Coronary artery (tissue), 2 donors: Measurements from ENCODE around the gene FLVCR2.
A peak's percentile ranks its signal among the peaks of the same experiment; 100 is the strongest.

Experiments used
- DNase-seq: peaks from one replicate; pipeline ENCODE4 v3.0.0-alpha.2; 2017; ENCODE audit warnings: low spot score
- H3K27ac ChIP-seq, 2 donors: fragments of 200-600 bp; sonication (generic); one replicate each; pipeline ENCODE4 v1.5.1; 2016 to 2019
- H3K4me3 ChIP-seq: fragments of 200-600 bp; sonication (generic); 2 replicates; pipeline ENCODE4 v1.5.1; 2016; ENCODE audit warnings: mild to moderate bottlenecking, moderate library complexity
- TF ChIP-seq, protein P1 (sequence below): fragments of 200-600 bp; sonication (generic); IDR thresholded peaks from one replicate; pipeline ENCODE4 v1.5.1; 2019; ENCODE audit warnings: antibody characterized with exemption

Gene FLVCR2

DNA sequence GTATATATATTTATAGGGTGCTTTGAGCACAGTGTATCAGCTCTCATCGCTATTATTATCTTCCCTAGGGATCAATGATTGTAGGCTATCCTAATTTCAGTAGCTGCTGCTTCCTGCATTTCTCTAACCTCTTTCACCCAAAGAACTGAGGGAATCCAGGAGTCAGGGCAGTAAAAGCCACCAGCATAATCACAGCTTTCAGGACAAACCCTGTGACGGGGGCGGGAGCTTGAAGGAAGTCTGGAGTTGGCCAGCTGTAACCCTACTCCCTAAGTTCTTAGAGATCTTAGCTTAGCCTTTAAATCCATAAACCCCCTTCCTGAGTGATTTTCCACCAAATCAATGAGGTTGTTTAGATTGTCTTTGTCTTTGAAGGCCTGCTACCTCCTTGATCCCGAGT, 33.7 kb downstream of the FLVCR2 start:
- TF ChIP-seq, protein P1, sequence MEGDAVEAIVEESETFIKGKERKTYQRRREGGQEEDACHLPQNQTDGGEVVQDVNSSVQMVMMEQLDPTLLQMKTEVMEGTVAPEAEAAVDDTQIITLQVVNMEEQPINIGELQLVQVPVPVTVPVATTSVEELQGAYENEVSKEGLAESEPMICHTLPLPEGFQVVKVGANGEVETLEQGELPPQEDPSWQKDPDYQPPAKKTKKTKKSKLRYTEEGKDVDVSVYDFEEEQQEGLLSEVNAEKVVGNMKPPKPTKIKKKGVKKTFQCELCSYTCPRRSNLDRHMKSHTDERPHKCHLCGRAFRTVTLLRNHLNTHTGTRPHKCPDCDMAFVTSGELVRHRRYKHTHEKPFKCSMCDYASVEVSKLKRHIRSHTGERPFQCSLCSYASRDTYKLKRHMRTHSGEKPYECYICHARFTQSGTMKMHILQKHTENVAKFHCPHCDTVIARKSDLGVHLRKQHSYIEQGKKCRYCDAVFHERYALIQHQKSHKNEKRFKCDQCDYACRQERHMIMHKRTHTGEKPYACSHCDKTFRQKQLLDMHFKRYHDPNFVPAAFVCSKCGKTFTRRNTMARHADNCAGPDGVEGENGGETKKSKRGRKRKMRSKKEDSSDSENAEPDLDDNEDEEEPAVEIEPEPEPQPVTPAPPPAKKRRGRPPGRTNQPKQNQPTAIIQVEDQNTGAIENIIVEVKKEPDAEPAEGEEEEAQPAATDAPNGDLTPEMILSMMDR: no peak
- DNase-seq: no peak
- Histone ChIP-seq H3K4me3 (no peak overlapping the region), H3K27ac (no peak overlapping the region)

DNA sequence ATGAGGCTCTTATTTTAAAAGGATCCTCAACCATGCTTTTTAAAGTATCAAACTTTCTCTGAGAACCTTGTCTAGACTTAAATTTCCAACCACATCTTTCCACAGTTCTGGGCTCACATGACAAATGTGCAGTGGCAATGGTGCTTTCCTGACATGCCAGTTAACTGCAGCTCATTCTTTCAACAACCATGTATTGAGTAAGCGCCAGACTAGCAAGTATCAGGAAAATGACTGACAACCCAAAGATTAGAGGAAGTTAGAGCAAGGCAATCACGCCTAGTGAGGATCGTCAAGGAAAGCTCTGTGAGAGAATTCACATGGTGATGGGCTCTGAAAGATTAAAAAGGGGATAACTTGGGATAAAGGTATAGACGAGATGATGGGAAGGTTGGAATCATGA, 35.8 kb downstream of the FLVCR2 start:
- H3K4me3 ChIP-seq: no peak overlapping the region
- H3K27ac ChIP-seq: no peak overlapping the region
- TF ChIP-seq, protein P1: no peak
- DNase-seq: no peak

DNA sequence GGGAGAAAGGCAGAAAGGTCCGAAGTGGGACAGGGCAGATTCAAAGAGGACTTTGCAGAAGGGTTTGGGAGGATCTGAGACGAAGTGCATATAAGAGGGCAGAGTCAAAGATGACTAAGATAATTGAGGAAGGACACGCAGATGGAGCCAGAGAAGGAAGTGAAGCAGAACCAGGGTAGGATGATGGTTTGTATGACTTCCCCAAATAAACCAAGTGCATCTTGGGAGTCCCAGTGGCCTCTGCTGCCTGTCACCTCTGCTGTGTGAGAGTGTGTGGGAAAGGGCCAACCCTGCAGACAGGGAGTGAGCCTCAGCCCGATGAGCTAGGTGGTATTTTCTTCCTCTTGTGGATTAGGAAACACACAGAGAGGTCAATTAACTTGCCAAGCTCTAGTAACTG, 36.8 kb downstream of the FLVCR2 start:
- no peak for DNase-seq
- TF ChIP-seq, protein P1: no peak
- H3K27ac ChIP-seq: peak overlapping the region in 1 of 2 donors; percentile 57
- no peak overlapping the region for H3K4me3 ChIP-seq

DNA sequence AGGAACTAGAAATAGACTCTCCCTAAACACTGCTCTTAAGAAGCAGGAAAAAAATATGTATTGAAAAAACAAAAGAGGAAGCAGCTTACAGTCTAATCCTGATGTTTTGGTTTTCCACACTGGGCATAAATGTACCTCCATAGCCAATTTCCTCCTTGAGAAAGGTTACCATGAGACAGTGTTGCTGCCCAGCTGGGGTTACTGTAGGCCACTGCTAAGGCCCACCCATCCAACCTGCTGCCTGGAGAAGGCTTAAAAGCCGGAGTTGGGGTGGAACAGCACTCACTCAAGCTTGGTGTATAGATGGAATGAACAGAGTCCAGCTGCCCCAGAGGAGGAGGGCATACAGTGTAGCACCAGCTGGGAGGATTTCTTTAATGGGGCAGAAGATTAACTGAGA, 41.1 kb downstream of the FLVCR2 start:
- no peak for DNase-seq
- TF ChIP-seq, protein P1: no peak
- Histone ChIP-seq H3K4me3 (no peak overlapping the region), H3K27ac (no peak overlapping the region)

DNA sequence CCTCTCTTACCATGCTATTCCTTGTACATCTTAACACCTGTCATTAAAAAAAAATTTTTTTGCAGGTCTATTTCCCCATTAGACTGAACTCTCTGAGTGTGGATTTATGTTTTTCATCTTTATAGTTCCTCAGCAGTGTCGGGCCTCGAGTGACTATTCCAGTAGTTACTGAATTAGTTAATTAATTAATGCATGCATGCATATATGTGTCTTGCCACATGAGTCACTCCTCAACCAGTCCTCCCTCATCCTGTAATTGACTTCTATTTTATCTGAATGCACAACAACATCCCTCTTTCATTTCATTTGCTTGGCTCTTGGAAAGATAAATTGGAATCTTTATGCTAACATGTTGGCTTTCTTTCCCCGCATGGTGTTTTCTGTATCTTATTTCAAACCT, 46.6 kb downstream of the FLVCR2 start:
- Histone ChIP-seq H3K4me3 (no peak overlapping the region), H3K27ac (no peak overlapping the region)
- TF ChIP-seq, protein P1: no peak
- DNase-seq: no peak

DNA sequence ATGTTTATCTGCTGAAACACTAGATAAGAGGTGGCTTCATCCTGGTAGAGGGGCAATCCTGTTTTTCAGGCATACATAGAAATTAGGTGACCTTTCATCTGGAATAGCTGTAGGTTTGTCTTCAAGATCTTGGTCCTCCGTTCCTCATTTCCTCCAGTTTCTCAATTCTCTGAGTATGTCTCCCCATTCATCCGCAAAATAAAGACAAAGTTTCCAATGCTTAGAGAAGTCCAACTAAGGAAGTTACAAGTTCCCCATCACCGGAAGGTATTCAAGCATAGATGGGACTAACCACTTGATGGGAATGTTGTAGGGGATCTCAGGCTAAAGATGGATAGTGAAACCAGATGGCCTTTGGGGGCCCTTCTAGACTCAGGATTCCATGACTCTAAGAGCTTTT, 48.0 kb downstream of the FLVCR2 start:
- H3K27ac ChIP-seq: no peak overlapping the region
- no peak for DNase-seq
- no peak overlapping the region for H3K4me3 ChIP-seq
- TF ChIP-seq, protein P1: no peak

DNA sequence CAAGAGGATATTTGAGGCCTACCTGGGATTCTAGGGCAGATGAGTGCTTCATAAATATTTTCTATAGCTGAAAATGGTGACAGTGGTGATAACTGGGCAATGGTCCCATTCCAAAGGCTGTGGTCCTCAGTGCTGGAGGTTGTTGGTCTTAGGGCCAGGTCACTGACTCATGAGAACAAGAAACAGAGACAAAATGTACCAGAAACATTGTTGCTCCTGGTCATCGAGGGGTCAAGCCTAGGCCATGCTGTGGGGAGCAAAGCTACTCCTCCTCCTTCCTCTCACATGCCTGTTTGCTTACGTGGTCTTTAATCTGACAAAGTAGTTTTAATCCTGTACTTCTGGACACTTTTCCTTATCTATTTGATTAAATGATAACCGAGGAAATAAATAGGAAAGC, 48.4 kb downstream of the FLVCR2 start:
- TF ChIP-seq, protein P1: no peak
- H3K4me3 ChIP-seq: no peak overlapping the region
- DNase-seq: no peak
- no peak overlapping the region for H3K27ac ChIP-seq
